Measurements from ENCODE around the gene DEGS1. TPM values are rescaled to one million over a fixed set of nuclear protein-coding genes. Genes with fewer than 3 reads are reported as not detected.

Gene DEGS1
- total and polyA plus RNA-seq, 2 of the 4 experiments (the other 2 are of a cell fraction), result 54.8 to 109 TPM

GRCh38 chr1:224160171-224160682 lies 22.8 kb upstream of the DEGS1 start:
- Histone ChIP-seq H3K4ac (ENCODE audit: low read depth, low read length) (no peak overlapping the region), H3K27me3 (ENCODE audit: control insufficient read depth, insufficient read depth, low read length) (no peaks in the 10 kb centered on the region), H2BK120ac (ENCODE audit: low read depth, low read length) (no peak overlapping the region), H3K56ac (ENCODE audit: extremely low read depth, insufficient read depth, low read length) (no peak overlapping the region), H2BK20ac (ENCODE audit: low read depth, low read length) (no peak overlapping the region), H3K14ac (replicated peaks; ENCODE audit: low read depth, low read length) (no peak overlapping the region), H4K8ac (ENCODE audit: low read depth in 2 of 2, low read length in 2 of 2) (no peak overlapping the region), H3K9me1 (ENCODE audit: insufficient read depth, low read length) (no peaks in the 10 kb centered on the region), H3K23ac (ENCODE audit: low read depth, low read length) (no peak overlapping the region), H3K36me3 (ENCODE audit: control insufficient read depth, insufficient read depth, low read length) (peaks cover 12% of the 10 kb centered on the region), H3K9me3 (ENCODE audit: control insufficient read depth, insufficient read depth, low read length) (no peaks in the 10 kb centered on the region), H3K18ac (ENCODE audit: low read depth, low read length) (no peak overlapping the region), H3K9ac (ENCODE audit: low read depth, low read length) (no peak overlapping the region), H2BK5ac (ENCODE audit: low read depth, low read length, poor library complexity, severe bottlenecking) (no peak overlapping the region), H2BK15ac (ENCODE audit: low read depth, low read length) (no peak overlapping the region), H3K4me3 (ENCODE audit: insufficient read depth, low read depth, low read length) (no peak overlapping the region), H2AFZ (replicated peaks; ENCODE audit: low read length, poor library complexity) (no peak overlapping the region), H2AK9ac (replicated peaks; ENCODE audit: low read depth, low read length, poor library complexity) (no peak overlapping the region), H4K91ac (ENCODE audit: insufficient read depth, low read depth, low read length) (no peak overlapping the region), H4K5ac (ENCODE audit: low read depth, low read length) (no peak overlapping the region), H2AK5ac (ENCODE audit: low read depth, low read length) (no peak overlapping the region), H3K4me1 (ENCODE audit: control insufficient read depth, insufficient read depth, low read length) (no peaks in the 10 kb centered on the region), H3K79me1 (ENCODE audit: low read depth in 1 of 2, low read length in 2 of 2) (0 out of 4 replicates have a peak, but pooled peaks cover 0 to 8% of the 10 kb centered on the region in 2 experiments), H3K4me2 (ENCODE audit: low read depth, low read length) (no peak overlapping the region), H4K20me1 (ENCODE audit: insufficient read depth, low read length) (no peaks in the 10 kb centered on the region), H3K27ac (ENCODE audit: insufficient read depth, low read length) (no peak overlapping the region)
- TF ChIP-seq FOS (IDR thresholded peaks at IDR 0.05; ENCODE audit: low read depth, low read length), result no peak
- TF ChIP-seq, protein P1, sequence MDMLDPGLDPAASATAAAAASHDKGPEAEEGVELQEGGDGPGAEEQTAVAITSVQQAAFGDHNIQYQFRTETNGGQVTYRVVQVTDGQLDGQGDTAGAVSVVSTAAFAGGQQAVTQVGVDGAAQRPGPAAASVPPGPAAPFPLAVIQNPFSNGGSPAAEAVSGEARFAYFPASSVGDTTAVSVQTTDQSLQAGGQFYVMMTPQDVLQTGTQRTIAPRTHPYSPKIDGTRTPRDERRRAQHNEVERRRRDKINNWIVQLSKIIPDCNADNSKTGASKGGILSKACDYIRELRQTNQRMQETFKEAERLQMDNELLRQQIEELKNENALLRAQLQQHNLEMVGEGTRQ (IDR thresholded peaks at IDR 0.05; ENCODE audit: low read depth, low read length), result no peak
- TF ChIP-seq, protein P2, sequence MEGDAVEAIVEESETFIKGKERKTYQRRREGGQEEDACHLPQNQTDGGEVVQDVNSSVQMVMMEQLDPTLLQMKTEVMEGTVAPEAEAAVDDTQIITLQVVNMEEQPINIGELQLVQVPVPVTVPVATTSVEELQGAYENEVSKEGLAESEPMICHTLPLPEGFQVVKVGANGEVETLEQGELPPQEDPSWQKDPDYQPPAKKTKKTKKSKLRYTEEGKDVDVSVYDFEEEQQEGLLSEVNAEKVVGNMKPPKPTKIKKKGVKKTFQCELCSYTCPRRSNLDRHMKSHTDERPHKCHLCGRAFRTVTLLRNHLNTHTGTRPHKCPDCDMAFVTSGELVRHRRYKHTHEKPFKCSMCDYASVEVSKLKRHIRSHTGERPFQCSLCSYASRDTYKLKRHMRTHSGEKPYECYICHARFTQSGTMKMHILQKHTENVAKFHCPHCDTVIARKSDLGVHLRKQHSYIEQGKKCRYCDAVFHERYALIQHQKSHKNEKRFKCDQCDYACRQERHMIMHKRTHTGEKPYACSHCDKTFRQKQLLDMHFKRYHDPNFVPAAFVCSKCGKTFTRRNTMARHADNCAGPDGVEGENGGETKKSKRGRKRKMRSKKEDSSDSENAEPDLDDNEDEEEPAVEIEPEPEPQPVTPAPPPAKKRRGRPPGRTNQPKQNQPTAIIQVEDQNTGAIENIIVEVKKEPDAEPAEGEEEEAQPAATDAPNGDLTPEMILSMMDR (conservative IDR thresholded peaks at IDR 0.05; ENCODE audit: low read depth, low read length), result no peak
- no peak for TF ChIP-seq POLR2A (IDR thresholded peaks at IDR 0.05; ENCODE audit: low read depth, low read length)
- TF ChIP-seq MAZ (IDR thresholded peaks at IDR 0.05; ENCODE audit: borderline replicate concordance, low read depth, low read length), result no peak
- no peak for TF ChIP-seq RFX5 (IDR thresholded peaks at IDR 0.05; ENCODE audit: low read depth, low read length)
- no peak for TF ChIP-seq CEBPB (IDR thresholded peaks at IDR 0.05; ENCODE audit: low read depth, low read length)
- TF ChIP-seq BHLHE40 (IDR thresholded peaks at IDR 0.05; ENCODE audit: low read depth, low read length), result no peak
- no peak for TF ChIP-seq MXI1 (IDR thresholded peaks at IDR 0.05; ENCODE audit: borderline replicate concordance, low read depth, low read length)
- in situ Hi-C loops (cut with MboI; ENCODE audit: low sequenced_read_pairs) (no loop called here), dilution Hi-C loops (cut with HindIII; ENCODE audit: low sequenced_read_pairs, unreplicated experiment) (no loop called here), intact Hi-C loops (cut with micrococcal nuclease) (no loop called here)
- POLR2A ChIA-PET (ENCODE audit: unreplicated experiment), result no interaction called here
- CTCF ChIA-PET, result no interaction called here
- no CpG with 5 or more reads among the region's 9 CpGs for whole genome bisulfite sequencing, 2 experiments (ENCODE audit: extremely low coverage in 2 of 2, insufficient read length in 1 of 2)
- DNase-seq (no peak), ATAC-seq (ENCODE audit: low read depth) (no peak)
- BruUV-seq (replicated peaks), result no TSS peak

All from IMR-90 (cell line).